ENCODE results near the gene VWDE.

GRCh38 chr7:12327922-12328321, 75.7 kb downstream of the VWDE start:
- TF ChIP-seq, protein P1, sequence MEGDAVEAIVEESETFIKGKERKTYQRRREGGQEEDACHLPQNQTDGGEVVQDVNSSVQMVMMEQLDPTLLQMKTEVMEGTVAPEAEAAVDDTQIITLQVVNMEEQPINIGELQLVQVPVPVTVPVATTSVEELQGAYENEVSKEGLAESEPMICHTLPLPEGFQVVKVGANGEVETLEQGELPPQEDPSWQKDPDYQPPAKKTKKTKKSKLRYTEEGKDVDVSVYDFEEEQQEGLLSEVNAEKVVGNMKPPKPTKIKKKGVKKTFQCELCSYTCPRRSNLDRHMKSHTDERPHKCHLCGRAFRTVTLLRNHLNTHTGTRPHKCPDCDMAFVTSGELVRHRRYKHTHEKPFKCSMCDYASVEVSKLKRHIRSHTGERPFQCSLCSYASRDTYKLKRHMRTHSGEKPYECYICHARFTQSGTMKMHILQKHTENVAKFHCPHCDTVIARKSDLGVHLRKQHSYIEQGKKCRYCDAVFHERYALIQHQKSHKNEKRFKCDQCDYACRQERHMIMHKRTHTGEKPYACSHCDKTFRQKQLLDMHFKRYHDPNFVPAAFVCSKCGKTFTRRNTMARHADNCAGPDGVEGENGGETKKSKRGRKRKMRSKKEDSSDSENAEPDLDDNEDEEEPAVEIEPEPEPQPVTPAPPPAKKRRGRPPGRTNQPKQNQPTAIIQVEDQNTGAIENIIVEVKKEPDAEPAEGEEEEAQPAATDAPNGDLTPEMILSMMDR (IDR thresholded peaks at IDR 0.05; ENCODE audit: poor library complexity, severe bottlenecking), result no peak
- TF ChIP-seq RAD21 (conservative IDR thresholded peaks at IDR 0.05), result no peak
- TF ChIP-seq POLR2AphosphoS5 (IDR thresholded peaks at IDR 0.05), result no peak

Measured in neural cell (in vitro differentiated cells).